Esophagus muscularis mucosa (tissue), 4 donors: Measurements from ENCODE around the gene GPR160. TPM values are rescaled to one million over a fixed set of nuclear protein-coding genes. Genes with fewer than 3 reads are reported as not detected.

Source experiments
- DNase-seq: peaks from one replicate; pipeline ENCODE4 v3.0.0-alpha.2; 2017; ENCODE audit errors: extremely low spot score
- H3K27ac ChIP-seq, 4 donors: fragments of 200-600 bp; sonication (generic); replicated peaks in 1 of 4; 1 replicate in 3 of 4; 2 replicates in 1 of 4; pipeline ENCODE4 v1.5.1; 2016 to 2019; ENCODE audit warnings: mild to moderate bottlenecking in 1 of 4
- H3K27me3 ChIP-seq, 4 donors: fragments of 200-600 bp; sonication (generic); one replicate each; pipeline versions ENCODE4 v1.5.1 to v1.6.0; 2016 to 2019
- H3K36me3 ChIP-seq, 4 donors: fragments of 200-600 bp; sonication (generic); one replicate each; pipeline ENCODE4 v1.5.1; 2016 to 2019
- H3K4me1 ChIP-seq, 4 donors: fragments of 200-600 bp; sonication (generic); one replicate each; pipeline ENCODE4 v1.5.1; 2016 to 2019
- H3K4me3 ChIP-seq, 4 donors: fragments of 200-600 bp; sonication (generic); 1 replicate in 2 of 4; 2 replicates in 2 of 4; pipeline ENCODE4 v1.5.1; 2016 to 2019; ENCODE audit warnings: mild to moderate bottlenecking in 4 of 4, moderate library complexity in 1 of 4
- H3K9me3 ChIP-seq, 4 donors: fragments of 200-600 bp; sonication (generic); 1 replicate in 3 of 4; 2 replicates in 1 of 4; pipeline ENCODE4 v1.5.1; 2016 to 2019
- EP300 ChIP-seq: sonication (generic); formaldehyde crosslinking; IDR thresholded peaks from one replicate; pipeline ENCODE4 v1.6.1; 2017; ENCODE audit warnings: antibody characterized with exemption
- POLR2A ChIP-seq: fragments of 450-650 bp; IDR thresholded peaks from one replicate; pipeline ENCODE4 v1.6.1; 2017; ENCODE audit warnings: antibody characterized with exemption, moderate library complexity, mild to moderate bottlenecking, low read depth
- POLR2AphosphoS5 ChIP-seq, 2 donors: sonication (generic); formaldehyde crosslinking; IDR thresholded peaks; one replicate each; pipeline ENCODE4 v1.6.1; 2017; ENCODE audit warnings: antibody characterized with exemption in 2 of 2
- WGBS: methylation state at CpG from one replicate; pipeline ENCODE4 v1.1.5; 2018; 5-methylcytosine and 5-hydroxymethylcytosine counted together
- intact Hi-C: fragments of 100-400 bp; cut with DNase I; formaldehyde crosslinking; loops from one replicate; pipeline ENCODE4 v1.15.1; 2023
- total RNA-seq, 4 donors: library from RNA; depleted of rRNA; stranded (reverse); fragments of >200 nt; gene quantifications; one replicate each; pipeline versions ENCODE4 v1.1.0 to v1.2.1, GENCODE V29; 2016
- TF ChIP-seq, protein P1 (sequence below), 3 experiments: fragments of 200-600 bp in 2 of 3; fragments of 450-650 bp in 1 of 3; sonication (generic) in 2 of 3; IDR thresholded peaks; one replicate each; pipeline ENCODE4 v1.5.1; 2017 to 2019; ENCODE audit warnings: antibody characterized with exemption in 3 of 3, mild to moderate bottlenecking in 2 of 3, moderate library complexity in 1 of 3

GPR160 gene
- total RNA-seq, 4 donors from 2014 or later = 1.2 to 2.9 (median 2.2) TPM

DNA sequence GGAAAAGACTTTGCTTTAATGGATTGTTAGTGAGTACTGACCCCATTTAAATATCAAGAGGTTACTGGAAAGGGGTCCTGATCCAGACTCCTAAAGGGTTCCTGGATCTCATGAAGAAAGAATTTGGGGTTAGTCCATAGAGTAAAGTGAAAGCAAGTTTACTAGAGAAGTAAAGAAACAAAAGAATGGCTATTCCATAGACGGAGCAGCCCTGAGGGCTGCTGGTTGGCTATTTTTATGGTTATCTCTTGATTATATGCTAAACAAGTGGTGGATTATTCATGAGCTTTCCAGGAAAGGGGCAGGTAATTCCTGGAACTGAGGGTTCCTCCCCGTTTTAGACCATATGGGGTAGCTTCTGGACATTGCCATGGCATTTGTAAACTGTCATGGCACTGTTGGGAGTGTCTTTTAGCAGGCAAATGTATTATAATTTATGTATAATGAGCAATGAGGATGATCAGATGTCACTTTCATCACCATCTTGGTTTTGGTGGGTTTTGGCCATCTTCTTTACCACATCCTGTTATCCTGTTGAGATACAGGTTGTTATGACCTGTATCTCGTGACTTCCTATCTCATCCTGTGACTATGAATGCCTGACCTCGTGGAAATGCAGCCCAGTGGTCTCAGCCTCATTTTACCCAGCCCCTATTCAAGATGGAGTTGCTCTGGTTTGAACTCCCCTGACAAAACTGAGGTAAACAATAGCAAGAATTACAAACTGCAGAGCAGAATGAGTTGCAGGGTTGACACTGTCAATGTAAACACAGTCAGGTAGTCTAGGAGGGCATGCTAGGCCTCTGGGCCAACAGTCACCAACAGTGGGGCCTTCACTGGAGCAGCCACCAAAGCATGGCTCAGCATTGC is 10.3 kb upstream of the GPR160 start:
- WGBS = 81% methylated on average over 4 of the region's 4 CpGs
- TF ChIP-seq EP300 (no peak), POLR2A (no peak), POLR2AphosphoS5 (IDR thresholded peaks at IDR 0.05) (no peak)
- TF ChIP-seq, protein P1, sequence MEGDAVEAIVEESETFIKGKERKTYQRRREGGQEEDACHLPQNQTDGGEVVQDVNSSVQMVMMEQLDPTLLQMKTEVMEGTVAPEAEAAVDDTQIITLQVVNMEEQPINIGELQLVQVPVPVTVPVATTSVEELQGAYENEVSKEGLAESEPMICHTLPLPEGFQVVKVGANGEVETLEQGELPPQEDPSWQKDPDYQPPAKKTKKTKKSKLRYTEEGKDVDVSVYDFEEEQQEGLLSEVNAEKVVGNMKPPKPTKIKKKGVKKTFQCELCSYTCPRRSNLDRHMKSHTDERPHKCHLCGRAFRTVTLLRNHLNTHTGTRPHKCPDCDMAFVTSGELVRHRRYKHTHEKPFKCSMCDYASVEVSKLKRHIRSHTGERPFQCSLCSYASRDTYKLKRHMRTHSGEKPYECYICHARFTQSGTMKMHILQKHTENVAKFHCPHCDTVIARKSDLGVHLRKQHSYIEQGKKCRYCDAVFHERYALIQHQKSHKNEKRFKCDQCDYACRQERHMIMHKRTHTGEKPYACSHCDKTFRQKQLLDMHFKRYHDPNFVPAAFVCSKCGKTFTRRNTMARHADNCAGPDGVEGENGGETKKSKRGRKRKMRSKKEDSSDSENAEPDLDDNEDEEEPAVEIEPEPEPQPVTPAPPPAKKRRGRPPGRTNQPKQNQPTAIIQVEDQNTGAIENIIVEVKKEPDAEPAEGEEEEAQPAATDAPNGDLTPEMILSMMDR (IDR thresholded peaks at IDR 0.05) = no peak
- Histone ChIP-seq H3K27ac (no peak overlapping the region), H3K27me3 (no peaks in the 10 kb centered on the region), H3K4me3 (no peak overlapping the region), H3K36me3 (no peaks in the 10 kb centered on the region), H3K4me1 (no peaks in the 10 kb centered on the region), H3K9me3 (no peaks in the 10 kb centered on the region)
- intact Hi-C loops = no loop called here
- no peak for DNase-seq

DNA sequence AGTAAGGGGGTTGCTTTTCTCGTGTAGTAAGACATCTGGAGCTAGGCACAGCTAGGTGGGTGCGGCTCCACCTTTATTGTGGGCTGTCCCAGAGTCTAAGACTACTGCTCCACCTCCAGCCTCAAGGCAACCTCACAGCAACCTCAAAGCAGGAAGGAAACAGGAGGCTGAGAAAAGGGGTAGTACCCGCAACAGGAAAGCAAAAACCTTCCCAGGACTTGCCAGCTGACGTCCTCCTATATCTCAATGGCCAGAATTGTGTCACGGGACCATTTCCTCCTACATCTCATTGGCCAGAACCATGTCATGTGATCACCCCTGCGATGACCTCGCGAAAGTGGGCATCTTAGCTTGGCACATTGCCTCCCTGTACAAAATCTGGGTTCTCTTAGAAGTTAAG is 4.3 kb upstream of the GPR160 start:
- no peak overlapping the region for H3K4me3 ChIP-seq
- peaks cover 11 to 13% (median 12%) of the 10 kb centered on the region in 4 donors for H3K4me1 ChIP-seq
- H3K36me3 ChIP-seq = no peaks in the 10 kb centered on the region
- H3K27me3 ChIP-seq = peaks cover 0 to 33% (median 14%) of the 10 kb centered on the region in 4 donors
- H3K9me3 ChIP-seq = no peaks in the 10 kb centered on the region
- 84% methylated on average over 8 of the region's 8 CpGs for whole genome bisulfite sequencing
- H3K27ac ChIP-seq = no peak overlapping the region
- intact Hi-C loops = no loop called here
- no peak for DNase-seq
- TF ChIP-seq, protein P1 (IDR thresholded peaks at IDR 0.05) = no peak
- no peak for TF ChIP-seq POLR2AphosphoS5 (IDR thresholded peaks at IDR 0.05)
- TF ChIP-seq POLR2A = no peak
- no peak for TF ChIP-seq EP300

DNA sequence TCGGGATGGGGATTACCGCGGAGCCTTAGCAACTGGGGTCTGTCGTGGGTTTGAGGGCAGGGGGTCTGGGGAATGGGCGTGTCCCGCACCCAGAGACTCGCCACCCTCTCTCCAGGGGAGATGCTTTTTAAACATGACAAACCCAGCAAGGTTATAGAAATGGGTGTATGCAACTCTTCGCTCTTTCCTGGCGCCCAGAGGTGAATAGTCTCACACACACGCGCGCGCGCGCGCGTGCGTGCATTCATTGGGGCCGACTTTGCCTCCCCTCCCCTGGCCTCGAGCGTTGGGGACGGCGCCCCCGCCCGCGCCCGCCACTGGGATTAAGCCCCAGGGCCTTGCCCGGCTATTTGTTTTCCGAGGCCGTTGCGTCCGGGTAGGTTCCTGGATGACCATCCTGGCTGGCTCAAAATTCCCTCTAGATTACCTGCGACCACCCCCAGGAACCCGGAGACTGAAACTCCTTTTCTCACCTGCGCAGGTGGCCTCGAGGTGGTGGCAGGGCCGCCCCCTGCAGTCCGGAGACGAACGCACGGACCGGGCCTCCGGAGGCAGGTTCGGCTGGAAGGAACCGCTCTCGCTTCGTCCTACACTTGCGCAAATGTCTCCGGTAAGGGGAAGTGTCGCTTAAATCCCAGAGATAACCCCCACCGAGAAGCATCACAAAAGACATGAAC is 777 bp downstream of the GPR160 start:
- intact Hi-C loops = no loop called here
- H3K27ac ChIP-seq = no peak overlapping the region
- 5% methylated on average over 36 of the region's 51 CpGs for WGBS
- no peaks in the 10 kb centered on the region for H3K9me3 ChIP-seq
- TF ChIP-seq EP300 (no peak), POLR2AphosphoS5 (IDR thresholded peaks at IDR 0.05) (no peak), POLR2A (no peak)
- TF ChIP-seq, protein P1 (IDR thresholded peaks at IDR 0.05) = no peak
- peaks cover 0 to 64% (median 19%) of the 10 kb centered on the region in 4 donors for H3K27me3 ChIP-seq
- peaks cover 14 to 24% (median 18%) of the 10 kb centered on the region in 4 donors for H3K4me1 ChIP-seq
- H3K4me3 ChIP-seq = peak overlapping the region; percentile 57 to 70 (median 62)
- DNase-seq = no peak
- no peaks in the 10 kb centered on the region for H3K36me3 ChIP-seq

DNA sequence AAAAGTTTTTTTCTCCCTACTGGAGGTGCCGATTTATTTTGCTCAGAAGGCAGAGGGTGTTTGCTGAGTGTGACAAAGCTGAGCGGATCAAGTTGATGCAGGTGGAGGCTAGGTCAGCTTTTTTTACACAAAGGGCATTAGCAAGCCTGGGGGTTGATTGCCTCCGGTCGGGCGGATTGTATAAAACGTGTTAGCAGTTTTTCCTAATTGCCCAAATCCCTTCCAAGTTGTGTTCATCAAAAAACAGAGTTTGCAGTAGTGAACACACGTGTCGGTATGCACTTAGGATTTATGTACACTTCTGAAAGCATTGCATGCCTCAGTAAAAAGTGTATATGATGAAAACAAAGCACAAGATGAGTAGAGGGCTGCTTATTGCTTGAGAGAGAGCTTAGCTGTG is 2.6 kb downstream of the GPR160 start:
- peaks cover 0 to 72% (median 19%) of the 10 kb centered on the region in 4 donors for H3K27me3 ChIP-seq
- no peaks in the 10 kb centered on the region for H3K36me3 ChIP-seq
- no peaks in the 10 kb centered on the region for H3K9me3 ChIP-seq
- whole genome bisulfite sequencing = 19% methylated on average over 8 of the region's 8 CpGs
- peaks cover 14 to 24% (median 18%) of the 10 kb centered on the region in 4 donors for H3K4me1 ChIP-seq
- no peak for DNase-seq
- H3K4me3 ChIP-seq = no peak overlapping the region
- TF ChIP-seq POLR2AphosphoS5 (IDR thresholded peaks at IDR 0.05) (no peak), EP300 (no peak), POLR2A (no peak)
- TF ChIP-seq, protein P1 (IDR thresholded peaks at IDR 0.05) = no peak
- intact Hi-C loops = no loop called here
- H3K27ac ChIP-seq = no peak overlapping the region
